ENCODE results near the gene PTPMT1.
"Not testable (repeated sequence)": the region's sequence is repeated elsewhere in the genome, so short reads cannot be mapped to it uniquely, and the experiment has no call there.

PTPMT1 gene

GRCh38 chr11:47533690-47534151, 31.7 kb upstream of the PTPMT1 start:
- Mint-ChIP-seq H3K36me3 (ENCODE audit: low read depth) (peaks cover 9% of the 10 kb centered on the region), H3K27me3 (ENCODE audit: low read depth) (no peaks in the 10 kb centered on the region), H3K9me3 (no peaks in the 10 kb centered on the region), H3K4me3 (no peak overlapping the region), H3K4me1 (ENCODE audit: low read depth) (peaks cover 7% of the 10 kb centered on the region), H3K27ac (no peak overlapping the region)
- no peak for DNase-seq (ENCODE audit: low spot score)

GRCh38 chr11:47534704-47535251, 30.6 kb upstream of the PTPMT1 start:
- H3K4me3 Mint-ChIP-seq, result no peak overlapping the region

GRCh38 chr11:47536915-47537314, 28.5 kb upstream of the PTPMT1 start:
- Mint-ChIP-seq H3K36me3 (ENCODE audit: low read depth) (peaks cover 25% of the 10 kb centered on the region), H3K4me1 (ENCODE audit: low read depth) (peaks cover 23% of the 10 kb centered on the region)

More at GRCh38 chr11:47534704-47535251, 30.6 kb upstream of the PTPMT1 start:
- Mint-ChIP-seq H3K9me3 (no peaks in the 10 kb centered on the region), H3K27ac (no peak overlapping the region), H3K36me3 (ENCODE audit: low read depth) (peaks cover 12% of the 10 kb centered on the region), H3K4me1 (ENCODE audit: low read depth) (peaks cover 9% of the 10 kb centered on the region), H3K27me3 (ENCODE audit: low read depth) (no peaks in the 10 kb centered on the region)
- no peak for DNase-seq (ENCODE audit: low spot score)

GRCh38 chr11:47538741-47539565, 26.4 kb upstream of the PTPMT1 start:
- H3K27ac Mint-ChIP-seq, result no peak overlapping the region
- DNase-seq (ENCODE audit: low spot score), result no peak
- no peaks in the 10 kb centered on the region for H3K27me3 Mint-ChIP-seq (ENCODE audit: low read depth)
- H3K9me3 Mint-ChIP-seq, result no peaks in the 10 kb centered on the region
- no peak overlapping the region for H3K4me3 Mint-ChIP-seq
- H3K4me1 Mint-ChIP-seq (ENCODE audit: low read depth), result peaks cover 24% of the 10 kb centered on the region
- peaks cover 25% of the 10 kb centered on the region for H3K36me3 Mint-ChIP-seq (ENCODE audit: low read depth)

More at GRCh38 chr11:47536915-47537314, 28.5 kb upstream of the PTPMT1 start:
- no peaks in the 10 kb centered on the region for H3K27me3 Mint-ChIP-seq (ENCODE audit: low read depth)
- H3K27ac Mint-ChIP-seq, result no peak overlapping the region
- H3K4me3 Mint-ChIP-seq, result no peak overlapping the region
- no peak for DNase-seq (ENCODE audit: low spot score)
- no peaks in the 10 kb centered on the region for H3K9me3 Mint-ChIP-seq

- Mint-ChIP-seq H3K27me3 (ENCODE audit: low read depth) (no peaks in the 10 kb centered on the region), H3K9me3 (no peaks in the 10 kb centered on the region), H3K4me1 (ENCODE audit: low read depth) (peaks cover 28% of the 10 kb centered on the region), H3K27ac (no peak overlapping the region), H3K4me3 (no peak overlapping the region), H3K36me3 (ENCODE audit: low read depth) (peaks cover 29% of the 10 kb centered on the region)
- DNase-seq (ENCODE audit: low spot score), result no peak
Observed at GRCh38 chr11:47539681-47540039, 25.7 kb upstream of the PTPMT1 start.

GRCh38 chr11:47541070-47541469, 24.3 kb upstream of the PTPMT1 start:
- Mint-ChIP-seq H3K4me3 (peak overlapping the region; percentile 8), H3K9me3 (no peaks in the 10 kb centered on the region), H3K36me3 (ENCODE audit: low read depth) (peaks cover 26% of the 10 kb centered on the region), H3K27ac (peak overlapping the region; percentile 41), H3K4me1 (ENCODE audit: low read depth) (peaks cover 28% of the 10 kb centered on the region), H3K27me3 (ENCODE audit: low read depth) (no peaks in the 10 kb centered on the region)
- DNase-seq (ENCODE audit: low spot score), result no peak

GRCh38 chr11:47545298-47545697, 20.1 kb upstream of the PTPMT1 start:
- H3K4me3 Mint-ChIP-seq, result no peak overlapping the region
- no peaks in the 10 kb centered on the region for H3K27me3 Mint-ChIP-seq (ENCODE audit: low read depth)
- H3K9me3 Mint-ChIP-seq, result no peaks in the 10 kb centered on the region
- H3K27ac Mint-ChIP-seq, result no peak overlapping the region
- H3K36me3 Mint-ChIP-seq (ENCODE audit: low read depth), result peaks cover 25% of the 10 kb centered on the region
- H3K4me1 Mint-ChIP-seq (ENCODE audit: low read depth), result peaks cover 32% of the 10 kb centered on the region
- no peak for DNase-seq (ENCODE audit: low spot score)

- peaks cover 31% of the 10 kb centered on the region for H3K4me1 Mint-ChIP-seq (ENCODE audit: low read depth)
- H3K27ac Mint-ChIP-seq; DNase-seq (ENCODE audit: low spot score); H3K27me3 Mint-ChIP-seq (ENCODE audit: low read depth); H3K4me3 Mint-ChIP-seq; H3K9me3 Mint-ChIP-seq: not testable (repeated sequence)
- peaks cover 27% of the 10 kb centered on the region for H3K36me3 Mint-ChIP-seq (ENCODE audit: low read depth)
Observed at GRCh38 chr11:47546274-47546673, 19.1 kb upstream of the PTPMT1 start.

GRCh38 chr11:47550288-47551047, 14.9 kb upstream of the PTPMT1 start:
- Mint-ChIP-seq H3K36me3 (ENCODE audit: low read depth) (peaks cover 29% of the 10 kb centered on the region), H3K27me3 (ENCODE audit: low read depth) (no peaks in the 10 kb centered on the region), H3K4me3 (peak overlapping the region; percentile 98), H3K4me1 (ENCODE audit: low read depth) (peaks cover 32% of the 10 kb centered on the region), H3K9me3 (no peaks in the 10 kb centered on the region), H3K27ac (peak overlapping the region; percentile 39)
- DNase-seq (ENCODE audit: low spot score), result no peak

- Mint-ChIP-seq H3K4me3 (peak overlapping the region; percentile 98), H3K27ac (peak overlapping the region; percentile 95), H3K9me3 (no peaks in the 10 kb centered on the region), H3K27me3 (ENCODE audit: low read depth) (no peaks in the 10 kb centered on the region), H3K36me3 (ENCODE audit: low read depth) (peaks cover 31% of the 10 kb centered on the region), H3K4me1 (ENCODE audit: low read depth) (peaks cover 32% of the 10 kb centered on the region)
- DNase-seq (ENCODE audit: low spot score), result no peak
Observed at GRCh38 chr11:47551086-47551485, 14.3 kb upstream of the PTPMT1 start.

- no peak for DNase-seq (ENCODE audit: low spot score)
- Mint-ChIP-seq H3K27me3 (ENCODE audit: low read depth) (no peaks in the 10 kb centered on the region), H3K4me1 (ENCODE audit: low read depth) (peaks cover 31% of the 10 kb centered on the region), H3K36me3 (ENCODE audit: low read depth) (peaks cover 29% of the 10 kb centered on the region), H3K9me3 (no peaks in the 10 kb centered on the region), H3K4me3 (peak overlapping the region; percentile 98), H3K27ac (peak overlapping the region; percentile 95)
Observed at GRCh38 chr11:47552056-47552565, 13.3 kb upstream of the PTPMT1 start.

GRCh38 chr11:47552566-47553405, 12.6 kb upstream of the PTPMT1 start, which contains the start of gene CELF1:
CELF1 (minus strand) TSS chr11:47553132; CDS start chr11:47499523, 53,609 bp downstream.
- Mint-ChIP-seq H3K27me3 (ENCODE audit: low read depth) (no peaks in the 10 kb centered on the region), H3K4me3 (peak within 1 kb of the TSS; percentile 98), H3K27ac (peak within 1 kb of the TSS; percentile 95), H3K36me3 (ENCODE audit: low read depth) (peaks cover 27% of the 10 kb centered on the region), H3K9me3 (no peaks in the 10 kb centered on the region), H3K4me1 (ENCODE audit: low read depth) (peaks cover 31% of the 10 kb centered on the region)
- peak; percentile 92 for DNase-seq (ENCODE audit: low spot score)

- no peak for DNase-seq (ENCODE audit: low spot score)
- Mint-ChIP-seq H3K27me3 (ENCODE audit: low read depth) (no peaks in the 10 kb centered on the region), H3K27ac (peak overlapping the region; percentile 74), H3K4me1 (ENCODE audit: low read depth) (peaks cover 28% of the 10 kb centered on the region), H3K4me3 (peak overlapping the region; percentile 90), H3K36me3 (ENCODE audit: low read depth) (peaks cover 24% of the 10 kb centered on the region), H3K9me3 (no peaks in the 10 kb centered on the region)
Observed at GRCh38 chr11:47553406-47553743, 12.0 kb upstream of the PTPMT1 start.

Data from T-helper 2 cell treated with Interferon-gamma antibody and Interleukin-4, amounts not matched to agents 5 μg/mL and 100 μg/mL, for 36 hours (primary cell).